ENCODE measurements around the gene KMT2A.

DNA sequence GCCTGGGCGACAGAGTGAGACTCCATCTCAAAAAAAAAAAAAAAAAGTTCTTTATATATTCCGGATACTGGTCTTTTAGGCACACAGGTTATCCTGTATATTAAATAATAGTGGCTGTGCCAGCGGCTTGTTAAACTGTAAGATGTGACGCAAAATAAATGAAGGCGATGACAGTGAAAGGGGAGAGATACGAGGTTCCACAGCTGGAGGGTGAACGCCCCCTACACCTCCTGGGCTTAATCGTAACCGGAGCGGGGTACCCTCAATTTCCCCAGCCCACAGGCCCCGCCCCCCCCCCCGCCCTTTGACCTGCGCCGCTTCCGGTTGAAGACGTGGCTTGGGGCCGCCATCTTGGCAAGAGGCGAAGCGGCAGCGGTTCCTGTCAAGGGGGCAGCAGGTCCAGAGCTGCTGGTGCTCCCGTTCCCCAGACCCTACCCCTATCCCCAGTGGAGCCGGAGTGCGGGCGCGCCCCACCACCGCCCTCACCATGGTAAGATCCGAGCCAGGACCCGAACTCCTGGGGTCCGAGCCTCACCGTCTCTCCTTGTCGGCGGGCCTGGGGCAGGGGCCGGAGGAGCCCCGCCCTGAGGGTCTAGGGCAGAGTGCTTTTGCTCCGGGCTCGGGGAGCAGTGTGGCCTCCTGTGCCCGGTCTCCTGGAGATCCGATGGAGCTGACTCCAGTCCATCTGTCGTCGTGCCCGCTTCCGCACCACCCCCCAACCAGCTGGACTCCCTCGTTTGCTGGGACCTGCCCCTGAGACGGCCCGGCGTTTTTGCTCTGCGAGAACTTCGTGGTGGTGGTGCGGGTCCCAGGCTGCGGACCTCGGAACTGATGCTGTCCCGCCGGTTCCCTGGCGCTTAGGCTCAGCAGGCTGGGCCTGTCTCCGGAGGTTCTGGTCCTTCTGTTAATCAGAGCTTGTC is 136.0 kb downstream of the KMT2A start, which contains the start of gene ARCN1:
- TF ChIP-seq, protein P1, sequence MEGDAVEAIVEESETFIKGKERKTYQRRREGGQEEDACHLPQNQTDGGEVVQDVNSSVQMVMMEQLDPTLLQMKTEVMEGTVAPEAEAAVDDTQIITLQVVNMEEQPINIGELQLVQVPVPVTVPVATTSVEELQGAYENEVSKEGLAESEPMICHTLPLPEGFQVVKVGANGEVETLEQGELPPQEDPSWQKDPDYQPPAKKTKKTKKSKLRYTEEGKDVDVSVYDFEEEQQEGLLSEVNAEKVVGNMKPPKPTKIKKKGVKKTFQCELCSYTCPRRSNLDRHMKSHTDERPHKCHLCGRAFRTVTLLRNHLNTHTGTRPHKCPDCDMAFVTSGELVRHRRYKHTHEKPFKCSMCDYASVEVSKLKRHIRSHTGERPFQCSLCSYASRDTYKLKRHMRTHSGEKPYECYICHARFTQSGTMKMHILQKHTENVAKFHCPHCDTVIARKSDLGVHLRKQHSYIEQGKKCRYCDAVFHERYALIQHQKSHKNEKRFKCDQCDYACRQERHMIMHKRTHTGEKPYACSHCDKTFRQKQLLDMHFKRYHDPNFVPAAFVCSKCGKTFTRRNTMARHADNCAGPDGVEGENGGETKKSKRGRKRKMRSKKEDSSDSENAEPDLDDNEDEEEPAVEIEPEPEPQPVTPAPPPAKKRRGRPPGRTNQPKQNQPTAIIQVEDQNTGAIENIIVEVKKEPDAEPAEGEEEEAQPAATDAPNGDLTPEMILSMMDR (IDR thresholded peaks at IDR 0.05; ENCODE audit: extremely low read depth in 1 of 2, insufficient read depth in 1 of 2, low read depth in 1 of 2, low read length in 2 of 2), result no peak
- TF ChIP-seq POLR2AphosphoS5 (IDR thresholded peaks at IDR 0.05; ENCODE audit: insufficient read depth, low read depth, low read length) (peak; percentile 95), EZH2 (IDR thresholded peaks at IDR 0.05; ENCODE audit: borderline replicate concordance, low read depth, low read length, severe bottlenecking) (no peak), POLR2A (IDR thresholded peaks at IDR 0.05; ENCODE audit: low read depth, low read length) (peak; percentile 92), FOS (IDR thresholded peaks at IDR 0.05; ENCODE audit: borderline replicate concordance, insufficient read depth, low read length) (no peak)
